GM23248 (cell line): ENCODE data around the gene CATSPER2.
"Not testable (repeated sequence)": the region's sequence is repeated elsewhere in the genome, so short reads cannot be mapped to it uniquely, and the experiment has no call there.

Source experiments
- EZH2 ChIP-seq: fragments of 200-600 bp; sonication (generic); IDR thresholded peaks from 2 replicates; pipeline ENCODE4 v1.6.1; 2018; ENCODE audit warnings: antibody characterized with exemption, mild to moderate bottlenecking; ENCODE audit not compliant: insufficient read depth, poor library complexity, severe bottlenecking
- EZH2phosphoT487 ChIP-seq: fragments of 200-600 bp; sonication (generic); IDR thresholded peaks from 2 replicates; pipeline ENCODE4 v1.6.1; 2018; ENCODE audit warnings: antibody characterized with exemption, moderate library complexity, mild to moderate bottlenecking, low read depth; ENCODE audit not compliant: insufficient read depth

- TF ChIP-seq EZH2, EZH2phosphoT487: not testable (repeated sequence)
Measured at GRCh38 chr15:43693148-43694022, 44.7 kb upstream of the CATSPER2 start, which contains the start of gene CKMT1A.
